Transverse colon (tissue), 4 donors: ENCODE data around the gene PNRC2. TPM values are rescaled to one million over a fixed set of nuclear protein-coding genes. Genes with fewer than 3 reads are reported as not detected.

Experiments used
- DNase-seq: peaks from one replicate; pipeline ENCODE4 v3.0.0-alpha.2; 2019
- H3K27ac ChIP-seq, 4 donors: fragments of 200-600 bp; sonication (generic); 2 replicates each; pipeline ENCODE4 v1.5.1; 2016 to 2018; ENCODE audit warnings: inconsistent platforms in 4 of 4
- H3K27me3 ChIP-seq: fragments of 200-600 bp; sonication (generic); 2 replicates; pipeline ENCODE4 v1.5.1; 2017; ENCODE audit warnings: inconsistent platforms
- H3K36me3 ChIP-seq, 4 donors: fragments of 200-600 bp; sonication (generic); 2 replicates each; pipeline ENCODE4 v1.5.1; 2017 to 2019; ENCODE audit warnings: inconsistent platforms in 4 of 4
- H3K4me1 ChIP-seq, 4 donors: fragments of 200-600 bp; sonication (generic); 2 replicates each; pipeline ENCODE4 v1.5.1; 2017 to 2020; ENCODE audit warnings: inconsistent platforms in 4 of 4
- H3K4me3 ChIP-seq, 4 donors: fragments of 200-600 bp; sonication (generic); 1 replicate in 1 of 4; 2 replicates in 3 of 4; pipeline versions ENCODE4 v1.5.1 to v1.6.1; 2017 to 2019; ENCODE audit warnings: inconsistent platforms in 4 of 4
- H3K9me3 ChIP-seq, 2 donors: fragments of 200-600 bp; sonication (generic); 2 replicates each; pipeline ENCODE4 v1.5.1; 2017 to 2019; ENCODE audit warnings: inconsistent platforms in 2 of 2
- EP300 ChIP-seq: sonication (generic); formaldehyde crosslinking; IDR thresholded peaks from one replicate; pipeline ENCODE4 v1.6.1; 2017; ENCODE audit warnings: antibody characterized with exemption, low read depth
- POLR2A ChIP-seq: fragments of 450-650 bp; IDR thresholded peaks from one replicate; pipeline ENCODE4 v1.6.1; 2016; ENCODE audit warnings: antibody characterized with exemption, mild to moderate bottlenecking, moderate library complexity
- POLR2AphosphoS5 ChIP-seq, 3 donors: sonication (generic); formaldehyde crosslinking; IDR thresholded peaks; one replicate each; pipeline ENCODE4 v1.6.1; 2016; ENCODE audit warnings: antibody characterized with exemption in 3 of 3
- WGBS, 2 donors: methylation state at CpG; one replicate each; pipeline ENCODE4 v1.1.5; 2018; ENCODE audit warnings: low coverage in 1 of 2; 5-methylcytosine and 5-hydroxymethylcytosine counted together
- in situ Hi-C, 4 donors: fragments of 200-750 bp; cut with MboI; loops; one replicate each; pipeline versions ENCODE4 v1.15.0 to v1.15.1; 2017; ENCODE audit warnings: low sequenced_read_pairs in 3 of 4, low pct_ligation_motif_present in 1 of 4, low pct_unique_long_range_greater_than_20kb in 1 of 4
- intact Hi-C: fragments of 100-400 bp; cut with DNase I; formaldehyde crosslinking; loops from one replicate; pipeline ENCODE4 v1.15.1; 2023; ENCODE audit warnings: low total_unique reads
- total RNA-seq, 4 donors: library from RNA; depleted of rRNA; stranded (reverse); fragments of >200 nt; gene quantifications; one replicate each; pipeline ENCODE4 v1.1.0, GENCODE V29; 2016
- TF ChIP-seq, protein P1 (sequence below), 5 experiments: fragments of 200-600 bp in 3 of 5; fragments of 450-650 bp in 2 of 5; sonication (generic) in 3 of 5; IDR thresholded peaks; 1 replicate in 2 of 5; 2 replicates in 3 of 5; pipeline ENCODE4 v1.5.1; 2016 to 2017; ENCODE audit warnings: antibody characterized with exemption in 5 of 5, inconsistent platforms in 3 of 5, mild to moderate bottlenecking in 2 of 5, moderate library complexity in 1 of 5

The PNRC2 gene
- total RNA-seq, 4 donors from 2014 or later = 98.0 to 136 (median 111) TPM

GRCh38 chr1:23958810-23959460, 693 bp upstream of the PNRC2 start:
- intact Hi-C loops (loop anchor here (5.0 kb wide), 1 partner anchor 63 kb away; no protein-coding TSS in a partner anchor), in situ Hi-C loops (no loop called here)
- H3K27me3 ChIP-seq = no peaks in the 10 kb centered on the region
- TF ChIP-seq POLR2A = peak; percentile 42
- TF ChIP-seq, protein P1, sequence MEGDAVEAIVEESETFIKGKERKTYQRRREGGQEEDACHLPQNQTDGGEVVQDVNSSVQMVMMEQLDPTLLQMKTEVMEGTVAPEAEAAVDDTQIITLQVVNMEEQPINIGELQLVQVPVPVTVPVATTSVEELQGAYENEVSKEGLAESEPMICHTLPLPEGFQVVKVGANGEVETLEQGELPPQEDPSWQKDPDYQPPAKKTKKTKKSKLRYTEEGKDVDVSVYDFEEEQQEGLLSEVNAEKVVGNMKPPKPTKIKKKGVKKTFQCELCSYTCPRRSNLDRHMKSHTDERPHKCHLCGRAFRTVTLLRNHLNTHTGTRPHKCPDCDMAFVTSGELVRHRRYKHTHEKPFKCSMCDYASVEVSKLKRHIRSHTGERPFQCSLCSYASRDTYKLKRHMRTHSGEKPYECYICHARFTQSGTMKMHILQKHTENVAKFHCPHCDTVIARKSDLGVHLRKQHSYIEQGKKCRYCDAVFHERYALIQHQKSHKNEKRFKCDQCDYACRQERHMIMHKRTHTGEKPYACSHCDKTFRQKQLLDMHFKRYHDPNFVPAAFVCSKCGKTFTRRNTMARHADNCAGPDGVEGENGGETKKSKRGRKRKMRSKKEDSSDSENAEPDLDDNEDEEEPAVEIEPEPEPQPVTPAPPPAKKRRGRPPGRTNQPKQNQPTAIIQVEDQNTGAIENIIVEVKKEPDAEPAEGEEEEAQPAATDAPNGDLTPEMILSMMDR (IDR thresholded peaks at IDR 0.05) = peak in 3 of 5 experiments; percentile 20 to 52 (median 21)
- TF ChIP-seq POLR2AphosphoS5 (IDR thresholded peaks at IDR 0.05) = peak; percentile 83 to 85 (median 85)
- TF ChIP-seq EP300 = no peak
- 1% methylated on average over 7 to 29 of the region's 30 CpGs for WGBS, 2 donors
- H3K27ac ChIP-seq = peak overlapping the region; percentile 96 to 99 (median 98)
- DNase-seq = peak; percentile 93
- peak overlapping the region; percentile 49 to 89 (median 78) for H3K4me3 ChIP-seq
- peaks cover 0 to 3% (median 0%) of the 10 kb centered on the region in 4 donors for H3K36me3 ChIP-seq
- no peaks in the 10 kb centered on the region for H3K9me3 ChIP-seq
- H3K4me1 ChIP-seq = peaks cover 11 to 49% (median 26%) of the 10 kb centered on the region in 4 donors

GRCh38 chr1:23960291-23961020, 828 bp downstream of the PNRC2 start:
- DNase-seq = no peak
- H3K9me3 ChIP-seq = no peaks in the 10 kb centered on the region
- H3K4me3 ChIP-seq = peak overlapping the region; percentile 37 to 89 (median 78)
- no peaks in the 10 kb centered on the region for H3K27me3 ChIP-seq
- TF ChIP-seq POLR2A (no peak), POLR2AphosphoS5 (IDR thresholded peaks at IDR 0.05) (no peak), EP300 (no peak)
- TF ChIP-seq, protein P1 (IDR thresholded peaks at IDR 0.05) = no peak
- WGBS, 2 donors = 0 to 1% methylated on average over 15 of the region's 15 CpGs
- peaks cover 0 to 3% (median 0%) of the 10 kb centered on the region in 4 donors for H3K36me3 ChIP-seq
- intact Hi-C loops = no loop called here
- peak overlapping the region; percentile 96 to 99 (median 98) for H3K27ac ChIP-seq
- H3K4me1 ChIP-seq = peaks cover 23 to 62% (median 36%) of the 10 kb centered on the region in 4 donors
- in situ Hi-C loops = no loop called here

DNA sequence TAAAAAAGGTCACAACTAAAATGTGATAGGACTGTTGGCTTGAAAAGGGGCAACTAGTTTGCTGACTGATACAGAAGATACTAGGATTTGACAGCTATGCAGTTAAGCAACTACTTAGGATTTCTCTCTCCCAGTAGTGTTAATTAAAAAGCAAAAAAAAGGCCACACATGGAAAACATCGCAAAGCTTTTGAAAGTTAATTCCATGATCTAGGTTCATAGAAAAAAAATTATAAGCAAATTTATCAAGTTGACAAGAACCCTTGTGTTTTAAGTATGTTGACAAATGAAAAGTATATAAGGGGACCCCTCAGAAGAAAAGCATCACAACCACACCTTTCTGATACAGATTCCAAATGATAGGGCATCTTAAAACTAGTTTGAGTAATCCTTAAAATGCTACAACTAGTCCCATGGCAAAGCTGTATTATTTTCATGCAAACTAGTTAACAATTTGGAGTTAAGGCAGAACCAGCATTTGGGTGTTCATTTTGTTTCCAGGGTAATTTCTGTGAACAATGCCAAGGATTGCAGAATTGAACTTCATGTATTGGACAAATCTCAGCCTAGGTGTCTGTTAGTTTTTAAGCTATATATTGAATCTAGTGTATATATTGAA, 4.1 kb downstream of the PNRC2 start:
- intact Hi-C loops = no loop called here
- H3K27ac ChIP-seq = peak overlapping the region; percentile 57 to 79 (median 68)
- H3K27me3 ChIP-seq = no peaks in the 10 kb centered on the region
- TF ChIP-seq, protein P1 (IDR thresholded peaks at IDR 0.05) = no peak
- TF ChIP-seq EP300 (no peak), POLR2AphosphoS5 (IDR thresholded peaks at IDR 0.05) (no peak), POLR2A (no peak)
- in situ Hi-C loops = no loop called here
- H3K4me3 ChIP-seq = no peak overlapping the region
- H3K36me3 ChIP-seq = peaks cover 0 to 12% (median 2%) of the 10 kb centered on the region in 4 donors
- WGBS, 2 donors = 75 to 78% methylated on average over 1 of the region's 1 CpG
- H3K4me1 ChIP-seq = peaks cover 12 to 38% (median 18%) of the 10 kb centered on the region in 4 donors
- H3K9me3 ChIP-seq = no peaks in the 10 kb centered on the region
- no peak for DNase-seq

- H3K36me3 ChIP-seq = peaks cover 0 to 12% (median 2%) of the 10 kb centered on the region in 4 donors
- intact Hi-C loops = no loop called here
- peaks cover 11 to 38% (median 18%) of the 10 kb centered on the region in 4 donors for H3K4me1 ChIP-seq
- peak overlapping the region; percentile 57 to 79 (median 68) for H3K27ac ChIP-seq
- H3K9me3 ChIP-seq = no peaks in the 10 kb centered on the region
- WGBS, 2 donors = 45 to 46% methylated on average over 3 of the region's 3 CpGs
- H3K4me3 ChIP-seq = no peak overlapping the region
- in situ Hi-C loops = no loop called here
- no peak for DNase-seq
- no peaks in the 10 kb centered on the region for H3K27me3 ChIP-seq
- TF ChIP-seq, protein P1 (IDR thresholded peaks at IDR 0.05) = no peak
- no peak for TF ChIP-seq POLR2A
- peak in 1 of 3 donors; percentile 56 for TF ChIP-seq POLR2AphosphoS5 (IDR thresholded peaks at IDR 0.05)
- TF ChIP-seq EP300 = no peak
These were observed 4.6 kb downstream of the PNRC2 start for GRCh38 chr1:23964235-23964668.
